OCI-LY1 (cell line): Measurements from ENCODE around the gene GRB7.

ENCODE experiments used
- CTCF ChIP-seq: fragments of 200-600 bp; sonication (generic), shearing (Covaris generic); IDR thresholded peaks from 2 replicates; pipeline ENCODE4 v1.5.1; 2017; ENCODE audit warnings: mild to moderate bottlenecking, antibody characterized with exemption, low read length, moderate library complexity, mixed read lengths
- EZH2 ChIP-seq: fragments of 200-600 bp; sonication (generic), shearing (Covaris generic); IDR thresholded peaks from 2 replicates; pipeline ENCODE4 v1.8.0; 2017; ENCODE audit warnings: borderline replicate concordance, mixed run types, mild to moderate bottlenecking, antibody characterized with exemption, low read length, moderate library complexity, mixed read lengths

- TF ChIP-seq CTCF (no peak), EZH2 (no peak)
These were observed at the start of gene GRB7 for GRCh38 chr17:39737760-39738567.
